Neural crest cell (in vitro differentiated cells): ENCODE data around the gene USP35. TPM values are rescaled to one million over a fixed set of nuclear protein-coding genes. Genes with fewer than 3 reads are reported as not detected.

Experiments
- DNase-seq: peaks from one replicate; pipeline ENCODE4 v3.0.0; 2021; ENCODE audit warnings: low read depth, mixed read lengths, low spot score
- H3K27ac Mint-ChIP-seq: one replicate; pipeline ENCODE4 v1.8.0; 2021; ENCODE audit warnings: mild to moderate bottlenecking, mixed read lengths; ENCODE audit not compliant: unreplicated experiment
- H3K27me3 Mint-ChIP-seq: 2 replicates; pipeline ENCODE4 v1.8.0; 2021; ENCODE audit warnings: low read depth, mild to moderate bottlenecking, mixed read lengths
- H3K36me3 Mint-ChIP-seq: 2 replicates; pipeline ENCODE4 v1.8.0; 2021; ENCODE audit warnings: low read depth, mild to moderate bottlenecking, mixed read lengths
- H3K4me1 Mint-ChIP-seq: 2 replicates; pipeline ENCODE4 v1.8.0; 2021; ENCODE audit warnings: mixed read lengths
- H3K4me3 Mint-ChIP-seq: one replicate; pipeline ENCODE4 v1.8.0; 2021; ENCODE audit warnings: mild to moderate bottlenecking, mixed read lengths
- H3K9me3 Mint-ChIP-seq: 2 replicates; pipeline ENCODE4 v1.8.0; 2021; ENCODE audit warnings: mixed read lengths
- CTCF ChIP-seq: fragments of 200-600 bp; sonication (generic); conservative IDR thresholded peaks from 2 replicates; pipeline ENCODE4 v1.5.0; 2021; ENCODE audit warnings: antibody characterized with exemption, mild to moderate bottlenecking
- total RNA-seq: library from RNA; stranded (reverse); gene quantifications from 2 replicates; pipeline ENCODE4 v1.2.1, GENCODE V29; 2021

Gene USP35
- total RNA-seq, 1 donor from 2014 or later, result 11.1 TPM

DNA sequence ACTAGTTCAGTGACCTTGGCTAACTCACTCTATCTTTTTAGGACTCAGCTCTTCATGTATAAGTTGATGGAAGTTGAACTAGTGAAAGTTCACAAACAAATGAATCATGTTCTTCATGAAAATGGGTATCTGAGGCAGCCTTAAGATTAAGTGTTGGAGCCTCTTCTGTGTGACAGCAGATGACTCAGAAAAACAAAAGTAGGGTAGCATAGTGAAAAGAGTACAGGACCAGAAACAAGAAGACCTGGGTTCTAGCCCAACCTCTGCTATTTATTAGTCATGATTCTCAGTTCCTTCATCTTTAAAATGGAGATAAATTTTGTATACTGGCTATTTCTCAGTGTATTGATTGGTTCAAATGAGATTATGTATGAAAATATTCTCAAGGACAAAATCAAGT lies 60.2 kb downstream of the USP35 start:
- Mint-ChIP-seq H3K36me3 (peaks cover 14% of the 10 kb centered on the region), H3K4me3 (no peak overlapping the region), H3K9me3 (no peaks in the 10 kb centered on the region), H3K4me1 (peaks cover 10% of the 10 kb centered on the region), H3K27ac (no peak overlapping the region), H3K27me3 (no peaks in the 10 kb centered on the region)
- no peak for TF ChIP-seq CTCF
- no peak for DNase-seq

GRCh38 chr11:78250099-78250498 lies 61.4 kb downstream of the USP35 start:
- TF ChIP-seq CTCF, result no peak
- H3K36me3 Mint-ChIP-seq, result peaks cover 6% of the 10 kb centered on the region
- H3K27ac Mint-ChIP-seq, result no peak overlapping the region
- H3K4me1 Mint-ChIP-seq, result peaks cover 14% of the 10 kb centered on the region
- DNase-seq, result no peak
- no peak overlapping the region for H3K4me3 Mint-ChIP-seq
- no peaks in the 10 kb centered on the region for H3K27me3 Mint-ChIP-seq
- no peaks in the 10 kb centered on the region for H3K9me3 Mint-ChIP-seq

- Mint-ChIP-seq H3K9me3 (no peaks in the 10 kb centered on the region), H3K4me1 (peaks cover 14% of the 10 kb centered on the region), H3K4me3 (no peak overlapping the region), H3K27me3 (no peaks in the 10 kb centered on the region), H3K27ac (no peak overlapping the region), H3K36me3 (peaks cover 5% of the 10 kb centered on the region)
- no peak for TF ChIP-seq CTCF
- DNase-seq, result no peak
Observed at GRCh38 chr11:78251083-78251775, 62.5 kb downstream of the USP35 start.

DNA sequence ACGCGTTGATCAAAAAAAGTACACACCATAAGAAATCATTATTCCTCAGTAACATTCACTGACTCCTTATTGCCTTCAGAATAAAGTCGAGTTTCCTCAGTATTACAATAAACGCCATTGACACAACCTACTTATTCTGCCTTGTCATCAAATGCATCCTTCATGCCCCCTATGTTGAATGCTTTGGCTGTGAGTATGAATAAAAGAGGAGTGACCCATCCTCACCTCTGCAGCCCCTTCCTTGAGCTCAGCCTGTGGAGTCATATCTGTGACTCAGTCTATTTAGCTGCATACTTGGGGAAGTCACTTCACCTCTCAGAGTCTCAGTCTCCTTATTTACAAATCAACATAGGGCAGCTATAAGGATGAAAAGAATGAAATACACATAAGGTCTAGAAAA lies 65.1 kb downstream of the USP35 start:
- Mint-ChIP-seq H3K27ac (no peak overlapping the region), H3K4me3 (no peak overlapping the region), H3K27me3 (no peaks in the 10 kb centered on the region), H3K36me3 (peaks cover 2% of the 10 kb centered on the region), H3K4me1 (peaks cover 14% of the 10 kb centered on the region), H3K9me3 (no peaks in the 10 kb centered on the region)
- TF ChIP-seq CTCF, result no peak
- DNase-seq, result no peak

DNA sequence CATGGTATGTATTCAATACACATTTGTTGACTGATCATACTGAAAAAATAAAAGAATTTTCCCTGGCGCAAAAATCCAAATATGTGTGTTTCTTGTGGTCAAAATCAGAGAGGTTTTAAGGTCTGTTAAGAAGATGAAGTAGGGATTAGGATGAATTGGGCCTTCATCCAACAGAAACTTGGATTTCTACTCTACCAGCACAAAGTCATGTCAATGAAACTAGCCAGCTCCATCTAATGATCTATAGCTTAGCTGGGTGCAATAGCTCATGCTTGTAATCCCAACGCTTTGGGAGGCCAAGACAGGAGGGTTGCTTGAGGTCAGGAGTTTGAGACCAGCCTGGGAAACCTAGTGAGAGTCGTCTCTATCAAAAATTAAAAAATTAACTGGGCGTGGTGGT lies 65.5 kb downstream of the USP35 start:
- H3K27ac Mint-ChIP-seq, result no peak overlapping the region
- no peak overlapping the region for H3K4me3 Mint-ChIP-seq
- no peak for DNase-seq
- H3K4me1 Mint-ChIP-seq, result peaks cover 14% of the 10 kb centered on the region
- no peak for TF ChIP-seq CTCF
- H3K27me3 Mint-ChIP-seq, result no peaks in the 10 kb centered on the region
- H3K9me3 Mint-ChIP-seq, result no peaks in the 10 kb centered on the region
- H3K36me3 Mint-ChIP-seq, result peaks cover 2% of the 10 kb centered on the region
